ENCODE data around the gene ERFL. TPM values are rescaled to one million over a fixed set of nuclear protein-coding genes. Genes with fewer than 3 reads are reported as not detected.

ERFL gene
- total and polyA plus RNA-seq, 2 of the 4 experiments (the other 2 are of a cell fraction) = not detected

- TF ChIP-seq CTCF (conservative IDR thresholded peaks at IDR 0.05; ENCODE audit: low read depth, low read length) (no peak), RCOR1 (IDR thresholded peaks at IDR 0.05; ENCODE audit: insufficient replicate concordance, low read length) (no peak), BHLHE40 (IDR thresholded peaks at IDR 0.05; ENCODE audit: low read depth, low read length) (no peak), RAD21 (IDR thresholded peaks at IDR 0.05; ENCODE audit: low read length) (no peak), CHD1 (IDR thresholded peaks at IDR 0.05; ENCODE audit: low read depth, low read length) (no peak)
These were observed 12.6 kb upstream of the ERFL start (continued) for GRCh38 chr19:41940731-41941409.

Measured in IMR-90 (cell line).